Common myeloid progenitor, CD34-positive (primary cell): ENCODE measurements around the gene CARD10. TPM values are rescaled to one million over a fixed set of nuclear protein-coding genes. Genes with fewer than 3 reads are reported as not detected.
A peak's percentile ranks its signal among the peaks of the same experiment; 100 is the strongest.

Experiments used
- CTCF ChIA-PET: fragments of 350-600 bp; sonication (Branson Sonifier 250); formaldehyde crosslinking; loops from one replicate; lab custom pipeline; 2021; ENCODE audit warnings: antibody characterized with exemption; lab: Charles Lee
- POLR2A ChIA-PET: fragments of 350-600 bp; sonication (Branson Sonifier 250); formaldehyde crosslinking; loops from one replicate; lab custom pipeline; 2021; ENCODE audit warnings: antibody characterized with exemption; lab: Charles Lee
- DNase-seq, 3 donors: peaks; one replicate each; pipeline versions ENCODE4 v3.0.0 to v3.0.0-alpha.2; 2013
- H3K27ac ChIP-seq, 2 experiments: 1 replicate in 1 of 2; 2 replicates in 1 of 2; pipeline ENCODE4 v1.7.0; 2013; ENCODE audit warnings: inconsistent platforms in 2 of 2, low read length in 2 of 2, mild to moderate bottlenecking in 2 of 2, low read depth in 1 of 2, moderate library complexity in 1 of 2; ENCODE audit not compliant: severe bottlenecking in 2 of 2, insufficient read depth in 1 of 2, poor library complexity in 1 of 2
- H3K27me3 ChIP-seq, 5 experiments: replicated peaks in 2 of 5; 1 replicate in 3 of 5; 2 replicates in 2 of 5; pipeline versions ENCODE4 v1.6.1 to v1.7.0; 2013; ENCODE audit warnings: low read length in 4 of 5, mild to moderate bottlenecking in 2 of 5, moderate library complexity in 2 of 5, inconsistent platforms in 1 of 5; ENCODE audit not compliant: insufficient read depth in 5 of 5, control insufficient read depth in 4 of 5
- H3K36me3 ChIP-seq, 4 experiments: 1 replicate in 2 of 4; 2 replicates in 2 of 4; pipeline versions ENCODE4 v1.6.1 to v1.7.0; 2013; ENCODE audit warnings: low read length in 3 of 4, control low read depth in 1 of 4, mild to moderate bottlenecking in 1 of 4; ENCODE audit not compliant: control insufficient read depth in 4 of 4, insufficient read depth in 4 of 4
- H3K4me1 ChIP-seq, 4 experiments: 1 replicate in 3 of 4; 2 replicates in 1 of 4; pipeline versions ENCODE4 v1.6.1 to v1.7.1; 2013; ENCODE audit warnings: low read length in 3 of 4, mild to moderate bottlenecking in 3 of 4, control low read depth in 1 of 4, inconsistent platforms in 1 of 4, moderate library complexity in 1 of 4; ENCODE audit not compliant: control insufficient read depth in 4 of 4, insufficient read depth in 4 of 4; ENCODE audit errors: control extremely low read depth in 1 of 4
- H3K4me3 ChIP-seq, 7 experiments: 1 replicate in 4 of 7; 2 replicates in 3 of 7; pipeline versions ENCODE4 v1.5.1 to v1.7.0; 2013; ENCODE audit warnings: mild to moderate bottlenecking in 7 of 7, low read length in 6 of 7, moderate library complexity in 6 of 7, inconsistent platforms in 2 of 7, low read depth in 2 of 7, control low read depth in 1 of 7; ENCODE audit not compliant: insufficient read depth in 4 of 7, control insufficient read depth in 1 of 7; ENCODE audit errors: extremely low read depth in 1 of 7
- H3K9me3 ChIP-seq, 5 experiments: 1 replicate in 4 of 5; 2 replicates in 1 of 5; pipeline versions ENCODE4 v1.6.1 to v1.7.1; 2013; ENCODE audit warnings: low read length in 4 of 5, mild to moderate bottlenecking in 2 of 5, inconsistent platforms in 1 of 5, low read depth in 1 of 5, moderate library complexity in 1 of 5; ENCODE audit not compliant: control insufficient read depth in 4 of 5, insufficient read depth in 2 of 5; ENCODE audit errors: control extremely low read depth in 1 of 5
- WGBS: methylation state at CpG from one replicate; pipeline ENCODE4 v1.1.5; 2013; ENCODE audit not compliant: insufficient coverage; 5-methylcytosine and 5-hydroxymethylcytosine counted together
- polyA plus RNA-seq: library from polyadenylated mRNA; unstranded; fragments of 120-200 nt; gene quantifications from one replicate; pipeline ENCODE4 v1.2.1, GENCODE V29; 2013

CARD10 gene
- 0.25 TPM for polyA plus RNA-seq

GRCh38 chr22:37519268-37520195 is at the start of gene CARD10:
Gene CARD10 (minus strand): TSS chr22:37519415. CDS start chr22:37519200, 215 bp downstream.
- no peak within 1 kb of the TSS for H3K27ac ChIP-seq
- WGBS, result 5% methylated on average over 96 of the region's 99 CpGs
- ChIA-PET POLR2A (interaction anchor here (0.6 to 0.7 kb wide), 2 partner anchors 14 to 112 kb away, joined by 3 read pairs; no protein-coding TSS in a partner anchor), CTCF (interaction anchor here (0.6 to 1.9 kb wide), 6 partner anchors 10 to 50 kb away, joined by 3 to 7 read pairs (median 4); no protein-coding TSS in a partner anchor)
- H3K4me3 ChIP-seq, result peak within 1 kb of the TSS; percentile 13 to 70 (median 54)
- no peaks in the 10 kb centered on the region for H3K9me3 ChIP-seq
- peak in 2 of 3 donors; percentile 26 to 40 for DNase-seq
- no peaks in the 10 kb centered on the region for H3K36me3 ChIP-seq
- H3K27me3 ChIP-seq, result peaks cover 0 to 26% (median 8%) of the 10 kb centered on the region in 5 experiments
- peaks cover 0 to 16% (median 14%) of the 10 kb centered on the region in 4 experiments for H3K4me1 ChIP-seq

- Histone ChIP-seq H3K4me1 (peaks cover 5 to 26% (median 19%) of the 10 kb centered on the region in 4 experiments), H3K27ac (no peak overlapping the region), H3K27me3 (peaks cover 0 to 19% (median 10%) of the 10 kb centered on the region in 5 experiments), H3K9me3 (no peaks in the 10 kb centered on the region), H3K4me3 (no peak overlapping the region), H3K36me3 (no peaks in the 10 kb centered on the region)
- CTCF ChIA-PET, result interaction anchor here (0.6 to 22.0 kb wide), 10 partner anchors 12 to 464 kb away, joined by 3 to 515 read pairs (median 7); partner anchors contain the start of gene LGALS2
- no peak for DNase-seq
- POLR2A ChIA-PET, result no interaction called here
- WGBS, result 96% methylated on average over 10 of the region's 14 CpGs
Observed at GRCh38 chr22:37568448-37569008, 49.3 kb upstream of the CARD10 start.

DNA sequence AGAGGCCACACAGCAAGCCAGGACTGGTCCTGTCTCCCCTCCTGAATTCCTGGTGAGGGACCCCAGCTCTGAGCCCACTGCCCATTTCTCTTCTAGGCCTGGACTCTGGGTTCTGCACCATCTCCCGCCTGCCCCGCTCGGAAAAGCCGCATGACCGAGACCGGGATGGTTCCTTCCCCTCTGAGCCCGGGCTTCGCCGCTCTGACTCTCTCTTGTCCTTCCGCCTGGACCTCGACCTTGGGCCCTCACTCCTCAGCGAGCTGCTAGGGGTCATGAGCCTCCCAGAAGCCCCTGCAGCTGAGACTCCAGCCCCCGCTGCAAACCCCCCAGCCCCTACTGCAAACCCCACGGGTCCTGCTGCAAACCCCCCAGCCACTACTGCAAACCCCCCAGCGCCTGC is 48.8 kb upstream of the CARD10 start:
- CTCF ChIA-PET, result interaction anchor here (0.6 to 22.0 kb wide), 17 partner anchors 11 to 464 kb away, joined by 3 to 515 read pairs (median 5); partner anchors contain the start of genes GGA1 and LGALS2
- DNase-seq, result no peak
- POLR2A ChIA-PET, result interaction anchor here (0.7 to 1.8 kb wide), 2 partner anchors 24 to 121 kb away, joined by 3 to 7 read pairs; no protein-coding TSS in a partner anchor
- H3K9me3 ChIP-seq, result no peaks in the 10 kb centered on the region
- H3K4me1 ChIP-seq, result peaks cover 5 to 26% (median 19%) of the 10 kb centered on the region in 4 experiments
- H3K27ac ChIP-seq, result no peak overlapping the region
- peaks cover 0 to 24% (median 12%) of the 10 kb centered on the region in 5 experiments for H3K27me3 ChIP-seq
- 92% methylated on average over 12 of the region's 15 CpGs for WGBS
- no peaks in the 10 kb centered on the region for H3K36me3 ChIP-seq
- no peak overlapping the region for H3K4me3 ChIP-seq

DNA sequence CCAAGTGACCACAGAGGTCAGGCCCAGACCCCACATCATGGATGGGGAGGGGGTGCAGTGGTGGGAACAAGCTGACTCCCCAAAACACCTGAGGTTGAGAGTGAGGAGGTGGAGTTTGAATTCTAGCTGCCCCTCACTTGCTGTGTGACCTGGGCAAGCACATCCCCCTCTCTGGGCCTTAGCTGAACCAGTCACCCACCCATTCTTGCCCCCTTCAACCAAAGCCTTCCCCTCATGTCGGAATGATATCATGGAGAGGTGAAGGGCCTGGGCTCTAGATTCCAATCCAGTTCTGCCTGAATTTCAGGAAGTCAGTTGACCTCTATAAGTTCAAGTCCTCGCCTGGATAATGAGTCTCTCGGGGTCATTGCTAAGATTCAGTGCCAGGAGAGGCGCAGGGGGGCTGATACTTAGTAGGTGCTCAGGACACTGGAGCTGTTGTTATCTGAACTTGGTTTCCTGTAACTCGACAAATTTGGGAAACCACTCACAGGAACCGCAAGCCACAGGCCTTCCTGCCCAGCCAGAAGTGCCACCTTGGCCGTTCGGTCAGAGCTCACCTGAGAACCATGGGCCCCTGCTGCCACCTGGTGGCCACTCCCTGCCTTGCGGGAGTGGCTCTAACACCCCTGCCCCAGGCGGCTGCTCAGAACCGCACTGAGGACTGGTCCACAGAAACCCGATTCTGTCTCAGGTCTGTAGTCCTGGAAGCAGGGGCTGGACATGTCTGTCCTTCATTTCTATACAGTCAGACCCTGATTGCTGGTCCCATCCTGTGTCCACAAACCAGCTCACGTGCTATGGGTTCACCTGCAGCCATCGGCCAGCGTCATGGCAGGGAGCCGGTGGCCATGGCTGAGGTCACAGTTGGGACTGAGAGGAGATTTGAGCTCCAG is 47.9 kb upstream of the CARD10 start:
- peak overlapping the region in 1 of 7 experiments; percentile 22 for H3K4me3 ChIP-seq
- no peak overlapping the region for H3K27ac ChIP-seq

DNA sequence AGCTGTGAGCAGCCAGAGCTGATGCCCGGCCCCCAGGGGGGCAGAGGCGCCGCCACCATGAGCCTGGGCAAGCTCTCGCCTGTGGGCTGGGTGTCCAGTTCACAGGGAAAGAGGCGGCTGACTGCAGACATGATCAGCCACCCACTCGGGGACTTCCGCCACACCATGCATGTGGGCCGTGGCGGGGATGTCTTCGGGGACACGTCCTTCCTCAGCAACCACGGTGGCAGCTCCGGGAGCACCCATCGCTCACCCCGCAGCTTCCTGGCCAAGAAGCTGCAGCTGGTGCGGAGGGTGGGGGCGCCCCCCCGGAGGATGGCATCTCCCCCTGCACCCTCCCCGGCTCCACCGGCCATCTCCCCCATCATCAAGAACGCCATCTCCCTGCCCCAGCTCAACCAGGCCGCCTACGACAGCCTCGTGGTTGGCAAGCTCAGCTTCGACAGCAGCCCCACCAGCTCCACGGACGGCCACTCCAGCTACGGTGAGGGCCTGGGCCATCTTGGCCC is 47.2 kb upstream of the CARD10 start:
- 3% methylated on average over 20 of the region's 28 CpGs for WGBS
- Histone ChIP-seq H3K4me3 (peak overlapping the region in 3 of 7 experiments; percentile 15 to 57 (median 22)), H3K9me3 (no peaks in the 10 kb centered on the region), H3K4me1 (peaks cover 5 to 36% (median 26%) of the 10 kb centered on the region in 4 experiments), H3K27me3 (peaks cover 0 to 40% (median 15%) of the 10 kb centered on the region in 5 experiments), H3K27ac (no peak overlapping the region), H3K36me3 (no peaks in the 10 kb centered on the region)
- DNase-seq, result peak; percentile 30 to 80 (median 74)
- CTCF ChIA-PET, result interaction anchor here (0.8 to 22.0 kb wide), 16 partner anchors 10 to 250 kb away, joined by 3 to 515 read pairs (median 6); partner anchors contain the start of genes GGA1 and LGALS2
- POLR2A ChIA-PET, result interaction anchor here (0.7 to 1.8 kb wide), 3 partner anchors 14 to 357 kb away, joined by 3 to 7 read pairs (median 6); partner anchors contain the start of gene LGALS2

More for the DNA sequence above, 47.9 kb upstream of the CARD10 start:
- Histone ChIP-seq H3K36me3 (no peaks in the 10 kb centered on the region), H3K4me1 (peaks cover 5 to 28% (median 19%) of the 10 kb centered on the region in 4 experiments), H3K9me3 (no peaks in the 10 kb centered on the region), H3K27me3 (peaks cover 0 to 32% (median 12%) of the 10 kb centered on the region in 5 experiments)
- 10% methylated on average over 12 of the region's 16 CpGs for WGBS
- peak; percentile 90 to 94 (median 93) for DNase-seq
- ChIA-PET CTCF (interaction anchor here (0.6 to 22.0 kb wide), 25 partner anchors 9 to 406 kb away, joined by 3 to 515 read pairs (median 5); partner anchors contain the start of genes GGA1 and LGALS2), POLR2A (interaction anchor here (0.6 to 1.8 kb wide), 6 partner anchors 13 to 283 kb away, joined by 3 to 7 read pairs (median 3); partner anchors contain the start of gene LGALS2)
